ENCODE data around the gene FRZB. TPM values are rescaled to one million over a fixed set of nuclear protein-coding genes. Genes with fewer than 3 reads are reported as not detected.

Gene FRZB
- total and polyA plus RNA-seq, 9 of the 15 experiments (the other 6 are each of a cell fraction or from before 2014, with no cell fraction given): 0.01 to 0.05 (median 0.03) TPM; not detected in 6

- TF ChIP-seq, protein P1, sequence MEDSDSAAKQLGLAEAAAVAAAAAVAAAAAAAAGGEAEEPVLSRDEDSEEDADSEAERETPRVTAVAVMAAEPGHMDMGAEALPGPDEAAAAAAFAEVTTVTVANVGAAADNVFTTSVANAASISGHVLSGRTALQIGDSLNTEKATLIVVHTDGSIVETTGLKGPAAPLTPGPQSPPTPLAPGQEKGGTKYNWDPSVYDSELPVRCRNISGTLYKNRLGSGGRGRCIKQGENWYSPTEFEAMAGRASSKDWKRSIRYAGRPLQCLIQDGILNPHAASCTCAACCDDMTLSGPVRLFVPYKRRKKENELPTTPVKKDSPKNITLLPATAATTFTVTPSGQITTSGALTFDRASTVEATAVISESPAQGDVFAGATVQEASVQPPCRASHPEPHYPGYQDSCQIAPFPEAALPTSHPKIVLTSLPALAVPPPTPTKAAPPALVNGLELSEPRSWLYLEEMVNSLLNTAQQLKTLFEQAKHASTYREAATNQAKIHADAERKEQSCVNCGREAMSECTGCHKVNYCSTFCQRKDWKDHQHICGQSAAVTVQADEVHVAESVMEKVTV (CRISPR knock-in tag; IDR thresholded peaks at IDR 0.05): no peak
- TF ChIP-seq ZFP30 (CRISPR knock-in tag; IDR thresholded peaks at IDR 0.05; ENCODE audit: borderline replicate concordance): no peak
- TF ChIP-seq, protein P2, sequence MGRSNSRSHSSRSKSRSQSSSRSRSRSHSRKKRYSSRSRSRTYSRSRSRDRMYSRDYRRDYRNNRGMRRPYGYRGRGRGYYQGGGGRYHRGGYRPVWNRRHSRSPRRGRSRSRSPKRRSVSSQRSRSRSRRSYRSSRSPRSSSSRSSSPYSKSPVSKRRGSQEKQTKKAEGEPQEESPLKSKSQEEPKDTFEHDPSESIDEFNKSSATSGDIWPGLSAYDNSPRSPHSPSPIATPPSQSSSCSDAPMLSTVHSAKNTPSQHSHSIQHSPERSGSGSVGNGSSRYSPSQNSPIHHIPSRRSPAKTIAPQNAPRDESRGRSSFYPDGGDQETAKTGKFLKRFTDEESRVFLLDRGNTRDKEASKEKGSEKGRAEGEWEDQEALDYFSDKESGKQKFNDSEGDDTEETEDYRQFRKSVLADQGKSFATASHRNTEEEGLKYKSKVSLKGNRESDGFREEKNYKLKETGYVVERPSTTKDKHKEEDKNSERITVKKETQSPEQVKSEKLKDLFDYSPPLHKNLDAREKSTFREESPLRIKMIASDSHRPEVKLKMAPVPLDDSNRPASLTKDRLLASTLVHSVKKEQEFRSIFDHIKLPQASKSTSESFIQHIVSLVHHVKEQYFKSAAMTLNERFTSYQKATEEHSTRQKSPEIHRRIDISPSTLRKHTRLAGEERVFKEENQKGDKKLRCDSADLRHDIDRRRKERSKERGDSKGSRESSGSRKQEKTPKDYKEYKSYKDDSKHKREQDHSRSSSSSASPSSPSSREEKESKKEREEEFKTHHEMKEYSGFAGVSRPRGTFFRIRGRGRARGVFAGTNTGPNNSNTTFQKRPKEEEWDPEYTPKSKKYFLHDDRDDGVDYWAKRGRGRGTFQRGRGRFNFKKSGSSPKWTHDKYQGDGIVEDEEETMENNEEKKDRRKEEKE (IDR thresholded peaks at IDR 0.05; ENCODE audit: borderline replicate concordance in 1 of 2, control insufficient read depth in 1 of 2, low read depth in 2 of 2, low read length in 1 of 2): no peak
Measured at GRCh38 chr2:182831921-182832320, 34.5 kb downstream of the FRZB start (continued).

GRCh38 chr2:182831101-182831500, 35.3 kb downstream of the FRZB start:
- ATAC-seq: no peak
- Histone ChIP-seq H3K27ac (ENCODE audit: extremely low read depth, low read depth, low read length) (no peak overlapping the region), H3K27me3 (ENCODE audit: control insufficient read depth in 2 of 2, insufficient read depth in 2 of 2, low read length in 2 of 2) (peaks cover 10 to 14% of the 10 kb centered on the region in 2 experiments; a peak in 4 of 5 replicates), H3K4me3 (no peak overlapping the region), H3K9me3 (replicated peaks; ENCODE audit: control insufficient read depth, insufficient read depth, low read depth, low read length) (no peaks in the 10 kb centered on the region), H3K9ac (ENCODE audit: insufficient read depth in 1 of 2, low read depth in 2 of 2, low read length in 2 of 2) (no peak overlapping the region), H3K9me1 (ENCODE audit: control insufficient read depth, insufficient read depth, low read length) (no peaks in the 10 kb centered on the region), H2AFZ (ENCODE audit: low read depth, low read length) (no peak overlapping the region), H3K79me2 (ENCODE audit: control insufficient read depth, insufficient read depth, low read length) (no peaks in the 10 kb centered on the region), H3K4me1 (replicated peaks in 1 of 2; ENCODE audit: control insufficient read depth in 2 of 2, insufficient read depth in 2 of 2, low read length in 2 of 2) (no peaks in the 10 kb centered on the region), H3K36me3 (ENCODE audit: control insufficient read depth, insufficient read depth, low read length) (no peaks in the 10 kb centered on the region), H3K4me2 (ENCODE audit: insufficient read depth, low read length) (no peak overlapping the region), H4K20me1 (replicated peaks; ENCODE audit: control insufficient read depth, insufficient read depth, low read length) (no peaks in the 10 kb centered on the region)
- DNase-seq (ENCODE audit: extremely low read depth in 1 of 4, low spot score in 3 of 4): no peak
- ChIA-PET POLR2A (no interaction called here), CTCF (ENCODE audit: low intra/inter-chr PET ratio) (no interaction called here)
- no TSS peak for BruUV-seq (replicated peaks)
- no peak for FAIRE-seq
- intact Hi-C loops (cut with micrococcal nuclease): no loop called here
- in situ Hi-C loops (cut with MboI): no loop called here
- no peak for TF ChIP-seq ELK3 (CRISPR knock-in tag; IDR thresholded peaks at IDR 0.05)
- no peak for TF ChIP-seq ZBTB12 (CRISPR knock-in tag; IDR thresholded peaks at IDR 0.05)
- TF ChIP-seq, protein P3, sequence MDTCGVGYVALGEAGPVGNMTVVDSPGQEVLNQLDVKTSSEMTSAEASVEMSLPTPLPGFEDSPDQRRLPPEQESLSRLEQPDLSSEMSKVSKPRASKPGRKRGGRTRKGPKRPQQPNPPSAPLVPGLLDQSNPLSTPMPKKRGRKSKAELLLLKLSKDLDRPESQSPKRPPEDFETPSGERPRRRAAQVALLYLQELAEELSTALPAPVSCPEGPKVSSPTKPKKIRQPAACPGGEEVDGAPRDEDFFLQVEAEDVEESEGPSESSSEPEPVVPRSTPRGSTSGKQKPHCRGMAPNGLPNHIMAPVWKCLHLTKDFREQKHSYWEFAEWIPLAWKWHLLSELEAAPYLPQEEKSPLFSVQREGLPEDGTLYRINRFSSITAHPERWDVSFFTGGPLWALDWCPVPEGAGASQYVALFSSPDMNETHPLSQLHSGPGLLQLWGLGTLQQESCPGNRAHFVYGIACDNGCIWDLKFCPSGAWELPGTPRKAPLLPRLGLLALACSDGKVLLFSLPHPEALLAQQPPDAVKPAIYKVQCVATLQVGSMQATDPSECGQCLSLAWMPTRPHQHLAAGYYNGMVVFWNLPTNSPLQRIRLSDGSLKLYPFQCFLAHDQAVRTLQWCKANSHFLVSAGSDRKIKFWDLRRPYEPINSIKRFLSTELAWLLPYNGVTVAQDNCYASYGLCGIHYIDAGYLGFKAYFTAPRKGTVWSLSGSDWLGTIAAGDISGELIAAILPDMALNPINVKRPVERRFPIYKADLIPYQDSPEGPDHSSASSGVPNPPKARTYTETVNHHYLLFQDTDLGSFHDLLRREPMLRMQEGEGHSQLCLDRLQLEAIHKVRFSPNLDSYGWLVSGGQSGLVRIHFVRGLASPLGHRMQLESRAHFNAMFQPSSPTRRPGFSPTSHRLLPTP (IDR thresholded peaks at IDR 0.05; ENCODE audit: borderline replicate concordance, extremely low read depth, insufficient read length): no peak
- TF ChIP-seq ZSCAN32 (CRISPR knock-in tag; IDR thresholded peaks at IDR 0.05): no peak

Measured in K562 (cell line).